ENCODE measurements around the gene CCNL2. TPM values are rescaled to one million over a fixed set of nuclear protein-coding genes. Genes with fewer than 3 reads are reported as not detected.

The CCNL2 gene
- total and polyA plus RNA-seq, 2 of the 13 experiments (the other 11 are each of a cell fraction or from before 2014, with no cell fraction given): 105 to 340 TPM

DNA sequence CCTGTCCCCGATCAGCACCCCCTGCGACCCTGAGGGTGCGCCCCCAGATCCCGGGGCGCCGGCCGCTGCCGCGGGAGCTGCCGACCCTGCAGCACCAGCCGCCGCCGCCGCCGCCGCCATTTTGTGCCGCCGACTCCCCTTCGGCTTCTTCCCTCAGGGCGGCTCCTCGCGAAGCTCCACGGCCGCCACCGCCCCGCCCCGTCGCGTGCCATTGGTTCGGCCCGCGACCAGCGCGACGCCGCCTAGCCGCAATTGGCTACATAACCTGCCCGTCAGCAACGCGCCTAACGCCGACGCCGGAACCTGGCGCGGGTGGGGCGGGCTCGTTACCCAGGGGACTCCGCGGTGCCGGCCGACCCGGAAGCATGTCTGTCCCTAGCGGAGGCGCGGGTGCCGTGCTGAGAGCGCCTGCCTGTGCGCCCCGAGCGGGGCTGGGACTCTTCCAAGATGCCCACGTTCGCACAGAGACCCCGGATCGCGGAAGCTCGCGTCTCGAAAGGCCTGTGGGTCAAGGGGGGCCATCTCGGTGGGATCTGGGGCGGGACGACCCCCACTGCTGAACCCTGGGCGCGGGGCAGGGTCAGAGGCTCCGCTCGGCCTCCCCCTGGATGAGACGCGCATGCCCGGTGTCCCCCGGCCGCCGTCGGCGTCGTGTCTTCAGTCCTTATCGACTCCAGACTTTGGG, at the start of gene CCNL2 (continued):
- TF ChIP-seq TFDP1 (CRISPR knock-in tag; IDR thresholded peaks at IDR 0.05; ENCODE audit: borderline replicate concordance) (peak; percentile 73; the same call in 1 of the 2 replicates), ZNF639 (CRISPR knock-in tag; conservative IDR thresholded peaks at IDR 0.05) (no peak; the same call in 1 of the 2 replicates), ZNF749 (CRISPR knock-in tag; IDR thresholded peaks at IDR 0.05; ENCODE audit: borderline replicate concordance) (0 out of 2 replicates have a peak, but pooled peaks have one; percentile 48), ZNF24 (IDR thresholded peaks at IDR 0.05) (no peak), ZNF451 (CRISPR knock-in tag; IDR thresholded peaks at IDR 0.05) (peak; percentile 86), MEIS1 (CRISPR knock-in tag; IDR thresholded peaks at IDR 0.05; ENCODE audit: borderline replicate concordance) (peak; percentile 89), PAF1 (CRISPR knock-in tag; IDR thresholded peaks at IDR 0.05) (no peak), ZNF253 (CRISPR knock-in tag; IDR thresholded peaks at IDR 0.05; ENCODE audit: borderline replicate concordance) (peak; percentile 53; the same call in 1 of the 2 replicates), SRSF9 (IDR thresholded peaks at IDR 0.05; ENCODE audit: borderline replicate concordance, insufficient read depth, low read depth, low read length, poor library complexity, severe bottlenecking) (no peak), ZNF230 (CRISPR knock-in tag; IDR thresholded peaks at IDR 0.05) (peak; percentile 97), TEAD3 (CRISPR knock-in tag; optimal IDR thresholded peaks at IDR 0.05; ENCODE audit: borderline replicate concordance) (no peak), GMEB2 (CRISPR knock-in tag; IDR thresholded peaks at IDR 0.05; ENCODE audit: low read depth) (peak; percentile 92), BATF2 (CRISPR knock-in tag; IDR thresholded peaks at IDR 0.05) (no peak; the same call in 1 of the 2 replicates), TCF12 (IDR thresholded peaks at IDR 0.05) (no peak), TCF12 (CRISPR knock-in tag; IDR thresholded peaks at IDR 0.05) (no peak), ZFY (CRISPR knock-in tag; IDR thresholded peaks at IDR 0.05) (peak; percentile 85), ZNF552 (CRISPR knock-in tag; IDR thresholded peaks at IDR 0.05; ENCODE audit: borderline replicate concordance) (no peak), ZNF383 (CRISPR knock-in tag; IDR thresholded peaks at IDR 0.05; ENCODE audit: borderline replicate concordance) (peak; percentile 92; the same call in 1 of the 2 replicates), JARID2 (CRISPR knock-in tag; IDR thresholded peaks at IDR 0.05; ENCODE audit: insufficient replicate concordance) (no peak), HMG20A (CRISPR knock-in tag; IDR thresholded peaks at IDR 0.05; ENCODE audit: borderline replicate concordance) (no peak), GZF1 (CRISPR knock-in tag; IDR thresholded peaks at IDR 0.05) (no peak; the same call in 1 of the 2 replicates), ZNF709 (CRISPR knock-in tag; IDR thresholded peaks at IDR 0.05) (peak; percentile 94; the same call in 1 of the 2 replicates), PTBP1 (IDR thresholded peaks at IDR 0.05; ENCODE audit: low read depth, low read length, poor library complexity, severe bottlenecking) (no peak), CHD4 (IDR thresholded peaks at IDR 0.05; ENCODE audit: borderline replicate concordance, low read length) (no peak)
- TF ChIP-seq, protein P1, sequence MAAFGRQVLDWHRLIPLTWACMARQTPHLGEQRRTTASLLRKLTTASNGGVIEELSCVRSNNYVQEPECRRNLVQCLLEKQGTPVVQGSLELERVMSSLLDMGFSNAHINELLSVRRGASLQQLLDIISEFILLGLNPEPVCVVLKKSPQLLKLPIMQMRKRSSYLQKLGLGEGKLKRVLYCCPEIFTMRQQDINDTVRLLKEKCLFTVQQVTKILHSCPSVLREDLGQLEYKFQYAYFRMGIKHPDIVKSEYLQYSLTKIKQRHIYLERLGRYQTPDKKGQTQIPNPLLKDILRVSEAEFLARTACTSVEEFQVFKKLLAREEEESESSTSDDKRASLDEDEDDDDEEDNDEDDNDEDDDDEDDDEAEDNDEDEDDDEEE (CRISPR knock-in tag; IDR thresholded peaks at IDR 0.05): peak; percentile 20; the same call in 1 of the 2 replicates
